ENCODE results near the gene CEBPB.
"Not testable (repeated sequence)": the region's sequence is repeated elsewhere in the genome, so short reads cannot be mapped to it uniquely, and the experiment has no call there.

The CEBPB gene

DNA sequence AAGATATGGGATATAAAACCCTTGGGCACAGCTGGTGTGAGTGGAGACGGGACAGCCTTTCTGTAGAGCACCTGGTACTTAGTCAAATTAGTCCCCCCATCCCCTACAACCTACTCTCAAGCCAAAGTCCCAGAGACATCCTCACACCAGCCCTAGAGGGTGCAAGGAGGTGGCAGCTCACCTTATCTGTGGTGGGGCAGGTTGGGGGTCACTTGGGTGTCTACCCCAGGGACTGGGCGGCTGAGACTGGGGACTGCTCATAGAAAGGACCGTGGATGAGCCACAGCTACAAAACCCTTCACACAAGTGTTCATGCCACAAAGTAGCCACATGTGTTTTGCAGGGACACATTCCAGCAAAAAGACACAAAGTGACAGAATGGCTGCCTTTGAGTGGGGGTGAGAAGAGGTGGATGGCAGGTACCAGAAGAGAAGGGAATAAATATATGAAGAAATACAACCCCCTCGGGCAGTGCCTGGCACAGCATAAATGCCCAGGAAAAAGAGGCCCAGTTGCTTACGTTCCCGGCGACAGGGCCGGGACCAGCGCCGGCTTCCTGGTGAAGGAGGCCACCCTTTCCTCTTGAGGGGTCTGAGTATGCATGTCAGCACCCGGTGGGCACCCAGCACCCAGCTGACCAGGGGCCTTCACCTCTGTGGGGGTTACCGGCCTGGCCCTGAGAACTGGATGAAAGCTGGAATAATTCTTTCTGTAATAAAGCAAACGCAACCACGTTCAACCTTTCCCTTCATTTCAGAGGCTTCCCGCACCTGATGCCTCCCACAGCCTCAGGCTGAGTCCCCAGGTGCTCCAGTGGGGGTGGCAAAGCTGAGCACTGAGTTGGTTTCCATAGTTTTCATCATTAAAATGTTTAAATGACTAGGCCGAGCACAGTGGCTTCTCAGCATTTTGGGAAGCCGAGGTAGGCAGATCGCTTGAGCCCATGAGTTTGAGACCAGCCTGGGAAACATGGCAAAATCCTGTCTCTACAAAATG, 14.4 kb upstream of the CEBPB start:
- TF ChIP-seq CTCF (conservative IDR thresholded peaks at IDR 0.05) = no peak
- no peak overlapping the region for H3K27ac ChIP-seq

DNA sequence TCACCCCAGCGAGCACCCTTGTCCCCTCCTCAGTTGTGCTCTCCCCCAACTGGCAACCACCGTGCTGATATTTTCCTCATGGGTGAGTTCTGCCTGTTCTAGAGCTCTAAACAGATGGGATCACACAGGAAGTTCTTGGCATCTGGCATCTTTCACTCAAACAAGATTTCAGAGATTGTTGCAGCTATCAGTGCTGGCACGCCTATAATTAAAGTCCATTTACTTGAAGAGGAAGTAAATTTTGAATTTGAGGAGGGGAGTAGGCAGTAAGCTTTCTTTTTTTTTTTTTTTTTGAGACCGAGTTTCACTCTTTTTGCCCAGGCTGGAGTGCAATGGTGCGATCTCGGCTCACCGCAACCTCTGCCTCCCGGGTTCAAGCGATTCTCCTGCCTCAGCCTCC, 12.0 kb upstream of the CEBPB start:
- H3K27ac ChIP-seq = not testable (repeated sequence)

DNA sequence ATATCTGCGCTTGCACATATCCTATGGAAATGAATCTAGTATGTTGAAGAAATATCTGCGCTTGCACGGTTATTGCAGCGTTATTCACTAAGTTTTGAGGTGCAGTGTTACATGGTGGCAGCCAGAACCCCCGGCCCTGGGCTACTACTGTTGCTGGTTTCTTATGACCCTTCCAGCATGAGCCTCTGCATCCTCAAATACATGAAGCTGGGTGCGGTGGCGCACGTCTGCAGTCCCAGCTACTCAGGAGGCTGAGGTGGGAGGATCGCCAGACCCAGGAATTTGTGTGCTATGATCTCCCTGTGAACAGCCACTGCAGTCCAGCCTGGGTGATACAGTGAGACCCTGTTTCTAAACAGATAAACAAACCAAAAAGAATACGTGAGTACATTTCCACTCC, 9.3 kb upstream of the CEBPB start:
- TF ChIP-seq CTCF (conservative IDR thresholded peaks at IDR 0.05) = no peak
- H3K27ac ChIP-seq = no peak overlapping the region

DNA sequence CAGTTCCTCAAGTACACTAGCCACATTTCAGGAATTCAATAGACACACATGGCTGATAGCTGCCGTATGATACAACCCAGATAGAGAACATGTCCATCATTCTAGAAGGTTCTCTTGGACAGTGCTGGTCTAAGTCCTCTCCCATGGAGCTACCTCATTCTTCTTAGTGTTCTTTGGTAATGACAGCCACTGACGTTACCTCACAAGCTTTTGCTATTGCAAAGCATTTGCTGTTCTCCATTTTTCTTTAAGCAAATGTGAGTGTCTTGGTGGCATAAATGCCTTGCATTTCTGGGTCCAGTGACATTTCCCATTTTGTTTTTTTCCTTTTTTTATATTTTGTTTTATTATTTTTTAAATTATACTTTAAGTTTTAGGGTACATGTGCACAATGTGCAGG, 8.3 kb upstream of the CEBPB start:
- no peak for TF ChIP-seq CTCF (conservative IDR thresholded peaks at IDR 0.05)
- H3K27ac ChIP-seq = no peak overlapping the region

DNA sequence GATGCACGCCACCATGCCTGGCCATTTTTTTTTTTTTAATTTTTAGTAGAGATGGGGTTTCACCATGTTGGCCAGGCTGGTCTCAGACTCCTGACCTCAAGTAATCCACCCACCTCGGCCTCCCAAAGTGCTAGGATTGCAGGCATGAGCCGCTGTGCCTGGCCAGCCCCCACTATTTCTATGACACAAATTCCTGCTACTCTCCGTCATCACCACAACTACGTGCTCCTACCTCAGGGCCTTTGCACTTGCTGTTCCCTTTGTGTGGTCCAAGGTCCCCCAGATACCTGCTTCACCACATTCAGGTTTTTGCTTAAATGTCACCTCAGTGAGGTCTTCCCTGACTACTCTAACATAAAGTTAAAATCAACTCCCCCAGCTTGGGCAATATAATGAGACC, 5.2 kb upstream of the CEBPB start:
- no peak overlapping the region for H3K27ac ChIP-seq

GRCh38 chr20:50186151-50186885, 4.3 kb upstream of the CEBPB start:
- H3K27ac ChIP-seq = no peak overlapping the region
- peak; percentile 96 for TF ChIP-seq CTCF (conservative IDR thresholded peaks at IDR 0.05)

More for the DNA sequence above, 5.2 kb upstream of the CEBPB start:
- TF ChIP-seq CTCF (conservative IDR thresholded peaks at IDR 0.05) = no peak

DNA sequence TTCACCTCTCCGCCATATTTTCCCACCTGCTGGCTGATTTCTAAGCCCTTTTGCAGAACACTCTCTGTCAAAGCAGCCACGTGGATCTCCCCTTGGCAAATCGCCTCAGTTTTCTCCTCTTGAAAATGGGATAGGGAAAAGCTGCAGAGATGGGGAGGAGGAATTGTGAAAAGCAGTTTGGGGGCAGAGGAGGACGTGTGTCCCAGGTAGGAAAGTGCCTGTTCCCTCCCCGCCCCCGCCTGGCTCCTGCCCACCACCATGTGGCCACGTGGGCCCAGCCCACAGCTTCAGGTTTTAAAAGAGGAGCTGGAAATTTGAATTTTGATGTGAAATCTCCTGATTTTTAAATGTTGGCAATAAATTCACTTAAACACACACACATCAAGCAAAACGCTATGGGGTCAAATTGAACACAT, 3.6 kb upstream of the CEBPB start:
- TF ChIP-seq CTCF (conservative IDR thresholded peaks at IDR 0.05) = no peak
- no peak overlapping the region for H3K27ac ChIP-seq

All from VCaP (cell line).